GM23338 (cell line): Measurements from ENCODE around the gene RAD23B. TPM values are rescaled to one million over a fixed set of nuclear protein-coding genes. Genes with fewer than 3 reads are reported as not detected.

ENCODE experiments used
- ATAC-seq: fragments of 200-7000 bp; cut with Tn5 transposase; 3 replicates; pipeline ENCODE4 v1.9.1; 2020
- DNase-seq: peaks from one replicate; pipeline ENCODE4 v3.0.0-alpha.2; 2015; ENCODE audit warnings: low spot score
- H2AFZ ChIP-seq: fragments of 200-600 bp; sonication (generic); 2 replicates; pipeline ENCODE4 v1.8.0; 2016; ENCODE audit warnings: antibody characterized with exemption, mild to moderate bottlenecking, moderate library complexity
- H3F3A ChIP-seq: fragments of 200-600 bp; sonication (generic); replicated peaks from 2 replicates; pipeline ENCODE4 v1.8.0; 2017; ENCODE audit warnings: antibody characterized with exemption, mixed run types, low read depth
- H3K27ac ChIP-seq: fragments of 200-600 bp; sonication (generic); 2 replicates; pipeline ENCODE4 v1.6.1; 2016; ENCODE audit warnings: low read depth
- H3K27me3 ChIP-seq: fragments of 200-600 bp; sonication (generic); 2 replicates; pipeline ENCODE4 v1.8.0; 2016; ENCODE audit warnings: mild to moderate bottlenecking, mixed run types, moderate library complexity; ENCODE audit not compliant: insufficient read depth
- H3K36me3 ChIP-seq: fragments of 200-600 bp; sonication (generic); 2 replicates; pipeline ENCODE4 v1.8.0; 2016; ENCODE audit warnings: mild to moderate bottlenecking; ENCODE audit not compliant: insufficient read depth
- H3K4me1 ChIP-seq: fragments of 200-600 bp; sonication (generic); 2 replicates; pipeline ENCODE4 v1.8.0; 2016; ENCODE audit warnings: mild to moderate bottlenecking, moderate library complexity; ENCODE audit not compliant: insufficient read depth
- H3K4me2 ChIP-seq: fragments of 200-600 bp; sonication (generic); 2 replicates; pipeline ENCODE4 v1.7.1; 2017; ENCODE audit warnings: mixed run types
- H3K4me3 ChIP-seq: fragments of 200-600 bp; sonication (generic); 2 replicates; pipeline ENCODE4 v1.6.1; 2016; ENCODE audit warnings: mixed run types
- H3K79me2 ChIP-seq: fragments of 200-600 bp; sonication (generic); replicated peaks from 2 replicates; pipeline ENCODE4 v1.8.0; 2017; ENCODE audit warnings: mild to moderate bottlenecking; ENCODE audit not compliant: insufficient read depth
- H3K9me2 ChIP-seq: fragments of 200-600 bp; sonication (generic); 2 replicates; pipeline ENCODE4 v1.8.0; 2017; ENCODE audit not compliant: insufficient read depth
- H4K20me1 ChIP-seq: fragments of 200-600 bp; sonication (generic); replicated peaks from 2 replicates; pipeline ENCODE4 v1.8.0; 2017; ENCODE audit warnings: mild to moderate bottlenecking; ENCODE audit not compliant: insufficient read depth
- H3K27ac Mint-ChIP-seq: 2 replicates; pipeline ENCODE4 v1.8.0; 2020; ENCODE audit warnings: inconsistent platforms, mild to moderate bottlenecking, moderate library complexity, mixed read lengths
- H3K27me3 Mint-ChIP-seq: 3 replicates; pipeline ENCODE4 v1.8.0; 2022; ENCODE audit warnings: low read depth, mild to moderate bottlenecking, moderate library complexity, mixed read lengths, inconsistent platforms; ENCODE audit not compliant: insufficient read depth, poor library complexity
- H3K36me3 Mint-ChIP-seq: 3 replicates; pipeline ENCODE4 v1.8.0; 2021; ENCODE audit warnings: low read depth, mild to moderate bottlenecking, inconsistent platforms, moderate library complexity, mixed read lengths
- H3K4me1 Mint-ChIP-seq: 3 replicates; pipeline ENCODE4 v1.8.0; 2020; ENCODE audit warnings: mild to moderate bottlenecking, inconsistent platforms, mixed read lengths
- H3K4me3 Mint-ChIP-seq: 3 replicates; pipeline ENCODE4 v1.8.0; 2021; ENCODE audit warnings: moderate library complexity, mild to moderate bottlenecking, inconsistent platforms, mixed read lengths
- H3K9me3 Mint-ChIP-seq: 3 replicates; pipeline ENCODE4 v1.8.0; 2020; ENCODE audit warnings: moderate library complexity, mild to moderate bottlenecking, inconsistent platforms, mixed read lengths
- CREB1 ChIP-seq: fragments of 250-450 bp; sonication (Bioruptor Pico); IDR thresholded peaks from 2 replicates; pipeline ENCODE4 v1.5.0; 2020; ENCODE audit warnings: low read depth, mild to moderate bottlenecking, moderate library complexity
- JUNB ChIP-seq: IDR thresholded peaks from one replicate; pipeline ENCODE4 v1.6.1; 2016; ENCODE audit warnings: antibody characterized with exemption; ENCODE audit not compliant: unreplicated experiment
- NANOG ChIP-seq: IDR thresholded peaks from 2 replicates; pipeline ENCODE4 v1.6.1; 2016; ENCODE audit warnings: antibody characterized with exemption, borderline replicate concordance
- STAT1 ChIP-seq: IDR thresholded peaks from one replicate; pipeline ENCODE4 v1.6.1; 2016; ENCODE audit warnings: antibody characterized with exemption; ENCODE audit not compliant: unreplicated experiment
- ZNF331 ChIP-seq: fragments of 250-450 bp; sonication (Bioruptor Pico); IDR thresholded peaks from 2 replicates; pipeline ENCODE4 v1.5.0; 2020; ENCODE audit warnings: low read depth, mild to moderate bottlenecking, moderate library complexity
- ZNF462 ChIP-seq: fragments of 250-450 bp; sonication (Bioruptor Pico); IDR thresholded peaks from 2 replicates; pipeline ENCODE4 v1.5.0; 2020; ENCODE audit warnings: mild to moderate bottlenecking, moderate library complexity
- polyA plus RNA-seq: library from polyadenylated mRNA; unstranded; fragments of >200 nt; fragmentation: Nextera tagmentation; extraction: Ambion mirVana; gene quantifications from 2 replicates; pipeline ENCODE4 v1.2.1, GENCODE V29; 2016
- total RNA-seq: library from RNA; depleted of rRNA; stranded (reverse); fragments of >200 nt; shearing (Covaris generic); gene quantifications from 2 replicates; pipeline ENCODE4 v1.2.3, GENCODE V29; 2014

The RAD23B gene
- total and polyA plus RNA-seq, 2 experiments from 2014 or later, result 31.1 to 137 TPM

- no peak overlapping the region for H3K27ac Mint-ChIP-seq
Observed at GRCh38 chr9:107355394-107355793, 72.3 kb downstream of the RAD23B start.

More at GRCh38 chr9:107355394-107355793, 72.3 kb downstream of the RAD23B start:
- no peak for TF ChIP-seq ZNF331 (CRISPR knock-in tag)
- no peak for TF ChIP-seq JUNB
- no peak for TF ChIP-seq STAT1
- TF ChIP-seq CREB1 (CRISPR knock-in tag), result no peak
- no peak for TF ChIP-seq ZNF462 (CRISPR knock-in tag)
- no peak for TF ChIP-seq NANOG
- H3K9me3 Mint-ChIP-seq, result no peaks in the 10 kb centered on the region; the same call in 2 of the 3 replicates
- ATAC-seq (no peak), DNase-seq (no peak)
- Histone ChIP-seq H2AFZ (no peak overlapping the region), H3K4me3 (no peak overlapping the region), H4K20me1 (no peaks in the 10 kb centered on the region), H3K27me3 (no peaks in the 10 kb centered on the region), H3K27ac (no peak overlapping the region), H3K79me2 (no peaks in the 10 kb centered on the region), H3K4me2 (no peak overlapping the region), H3K4me1 (no peaks in the 10 kb centered on the region), H3K36me3 (no peaks in the 10 kb centered on the region), H3K9me2 (no peaks in the 10 kb centered on the region), H3F3A (no peaks in the 10 kb centered on the region)
- H3K4me3 Mint-ChIP-seq, result no peak overlapping the region
- no peaks in the 10 kb centered on the region for H3K27me3 Mint-ChIP-seq
- peaks cover 3% of the 10 kb centered on the region; the same call in 2 of the 3 replicates for H3K4me1 Mint-ChIP-seq
- no peaks in the 10 kb centered on the region for H3K36me3 Mint-ChIP-seq
